ENCODE results near the gene IRX3.

- no peak for TF ChIP-seq CTCF (IDR thresholded peaks at IDR 0.05)
- TF ChIP-seq POLR2A (IDR thresholded peaks at IDR 0.05): no peak
Measured at GRCh38 chr16:54317101-54317611, 30.6 kb upstream of the IRX3 start.
